Measurements from ENCODE around the gene DDX42. TPM values are rescaled to one million over a fixed set of nuclear protein-coding genes. Genes with fewer than 3 reads are reported as not detected.
"Not testable (repeated sequence)": the region's sequence is repeated elsewhere in the genome, so short reads cannot be mapped to it uniquely, and the experiment has no call there.

DDX42 gene
- polyA plus RNA-seq, 10 donors: 76.6 to 144 (median 106) TPM

DNA sequence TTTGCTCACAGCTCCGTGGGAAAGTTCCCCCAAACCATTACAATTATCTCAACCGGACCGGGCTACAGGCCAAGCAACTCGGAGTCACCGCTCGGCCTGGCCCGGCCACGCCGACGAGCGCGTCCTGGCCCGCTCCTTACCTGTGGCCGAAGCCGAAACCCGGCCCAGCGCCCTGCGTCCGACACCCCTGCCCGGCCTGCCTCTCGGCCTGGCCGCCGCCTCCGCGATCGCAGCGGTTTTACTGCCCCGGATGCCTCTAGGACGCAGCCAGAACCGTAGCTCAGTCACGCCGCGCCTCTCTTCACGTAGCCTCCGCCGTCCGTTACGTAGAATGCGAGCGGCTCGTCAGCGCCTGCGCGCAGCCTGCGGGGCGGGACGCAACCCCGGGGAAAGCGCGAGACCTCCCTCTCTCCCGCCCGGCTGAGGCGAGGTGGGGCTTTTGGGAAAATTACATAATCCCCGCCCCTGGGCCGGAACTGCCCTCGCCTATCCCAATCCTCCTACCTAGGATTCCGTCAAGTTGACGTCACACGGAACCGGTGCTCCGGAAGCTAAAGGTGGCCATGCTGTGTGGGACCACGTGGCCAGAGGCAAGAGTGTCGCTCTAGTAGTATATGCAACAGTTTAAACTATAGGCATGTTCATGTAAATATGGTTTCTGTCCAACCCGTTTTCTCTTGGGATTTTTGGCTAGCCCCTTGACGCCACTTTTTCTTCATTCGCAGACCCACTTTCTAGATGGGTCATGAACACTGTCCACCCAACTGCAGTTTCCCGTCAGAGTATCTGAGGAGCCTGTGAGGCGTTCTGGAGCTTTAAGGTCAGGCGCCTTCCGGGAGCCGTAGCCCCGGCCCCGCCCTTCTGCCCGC is 464 bp upstream of the DDX42 start, which contains the start of gene CCDC47:
CCDC47 (minus strand) TSS at position 326 of the 869 bp plus-strand sequence. CDS start 7,422 bp downstream, outside the sequence.
- peak; percentile 100 for DNase-seq

DNA sequence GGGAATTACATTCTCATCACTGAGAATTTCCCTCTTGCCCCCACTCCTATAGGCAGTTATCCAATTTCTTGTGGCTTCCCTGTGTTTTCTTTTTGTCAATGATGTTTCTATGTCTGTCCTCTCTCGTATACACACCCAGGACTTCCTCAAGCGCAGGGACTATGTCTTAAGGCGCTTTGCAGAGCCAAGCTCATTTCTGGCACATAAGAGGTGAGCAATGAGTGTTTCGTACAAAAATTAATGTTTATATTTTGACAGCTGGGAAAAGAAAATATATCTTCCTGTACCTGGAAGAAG is 947 bp downstream of the DDX42 start:
- no peak for DNase-seq

DNA sequence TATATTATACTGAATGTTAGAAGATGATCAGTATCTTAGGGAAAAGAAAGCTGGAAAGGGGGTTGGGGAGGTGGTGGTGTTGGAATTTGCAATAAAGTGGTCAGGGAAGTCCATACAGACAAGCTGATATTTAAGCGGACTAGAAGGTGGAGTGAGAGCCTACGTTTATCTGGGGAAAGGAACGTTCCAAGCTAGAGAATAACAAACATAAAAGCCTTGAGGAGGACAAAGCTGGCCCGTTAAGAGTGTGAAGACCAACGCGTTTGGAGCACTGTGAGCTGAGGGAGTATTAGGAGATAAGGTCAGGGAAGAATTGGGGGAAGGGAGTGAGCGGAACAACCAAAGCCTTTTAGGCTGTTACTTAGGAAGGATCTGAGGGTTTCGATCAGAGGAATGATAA is 1.4 kb downstream of the DDX42 start:
- peak in 1 of 3 donors; percentile 8 for DNase-seq

GRCh38 chr17:63780507-63780906 is 6.5 kb downstream of the DDX42 start:
- no peak for DNase-seq

- no peak for DNase-seq
These were observed 7.0 kb downstream of the DDX42 start for GRCh38 chr17:63780928-63781327.

- no peak for DNase-seq
These were observed 9.6 kb downstream of the DDX42 start for GRCh38 chr17:63783522-63783921.

GRCh38 chr17:63785556-63785955 is 11.6 kb downstream of the DDX42 start:
- DNase-seq: no peak

DNA sequence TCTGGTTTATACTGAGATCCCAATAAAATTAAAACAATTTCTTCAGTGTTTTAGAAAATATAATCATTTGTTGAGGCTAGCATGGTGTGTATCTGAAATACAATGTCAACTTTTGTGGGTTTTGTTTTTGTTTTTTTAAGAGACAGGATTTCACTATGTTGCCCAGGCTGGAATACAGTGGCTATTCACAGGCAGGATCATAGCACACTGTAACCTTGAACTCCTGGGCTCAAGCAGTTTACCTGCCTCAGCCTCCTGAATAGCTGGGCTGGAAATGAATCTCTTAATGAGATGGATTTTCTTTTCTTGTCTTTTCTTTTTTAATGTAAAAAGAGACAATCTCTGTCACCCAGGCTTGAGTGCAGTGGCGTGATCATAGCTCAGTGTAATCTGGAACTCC is 12.1 kb downstream of the DDX42 start:
- DNase-seq: no peak

DNA sequence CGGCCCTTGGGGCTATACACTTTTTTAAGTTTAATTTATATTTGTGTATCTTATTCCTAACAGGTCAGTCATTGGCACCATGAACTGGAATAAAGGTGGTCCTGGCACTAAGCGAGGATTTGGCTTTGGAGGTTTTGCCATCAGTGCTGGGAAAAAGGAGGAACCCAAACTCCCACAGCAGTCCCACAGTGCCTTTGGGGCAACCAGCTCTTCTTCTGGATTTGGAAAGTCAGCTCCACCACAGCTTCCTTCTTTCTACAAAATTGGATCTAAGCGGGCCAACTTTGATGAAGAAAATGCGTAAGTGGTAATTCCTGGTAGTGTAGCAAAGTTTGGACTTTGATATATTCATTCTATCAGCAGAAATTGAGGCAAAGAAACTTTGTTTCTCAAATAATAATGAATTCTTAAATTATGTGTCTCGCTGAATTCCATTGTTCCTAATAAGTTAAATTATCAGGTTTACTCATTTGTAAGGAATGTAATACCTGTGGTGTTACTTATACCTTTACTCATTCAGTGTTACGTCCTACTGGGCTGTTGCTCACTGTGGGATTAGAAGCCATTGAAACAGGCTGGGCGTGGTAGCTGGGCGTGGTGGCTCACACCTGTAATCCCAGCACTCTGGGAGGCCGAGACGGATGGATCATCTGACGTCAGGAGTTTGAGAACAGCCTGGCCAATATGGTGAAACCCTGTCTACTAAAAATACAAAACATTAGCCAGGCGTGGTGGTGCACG is 13.2 kb downstream of the DDX42 start:
- DNase-seq: no peak

GRCh38 chr17:63790057-63790456 is 16.1 kb downstream of the DDX42 start:
- DNase-seq: no peak

DNA sequence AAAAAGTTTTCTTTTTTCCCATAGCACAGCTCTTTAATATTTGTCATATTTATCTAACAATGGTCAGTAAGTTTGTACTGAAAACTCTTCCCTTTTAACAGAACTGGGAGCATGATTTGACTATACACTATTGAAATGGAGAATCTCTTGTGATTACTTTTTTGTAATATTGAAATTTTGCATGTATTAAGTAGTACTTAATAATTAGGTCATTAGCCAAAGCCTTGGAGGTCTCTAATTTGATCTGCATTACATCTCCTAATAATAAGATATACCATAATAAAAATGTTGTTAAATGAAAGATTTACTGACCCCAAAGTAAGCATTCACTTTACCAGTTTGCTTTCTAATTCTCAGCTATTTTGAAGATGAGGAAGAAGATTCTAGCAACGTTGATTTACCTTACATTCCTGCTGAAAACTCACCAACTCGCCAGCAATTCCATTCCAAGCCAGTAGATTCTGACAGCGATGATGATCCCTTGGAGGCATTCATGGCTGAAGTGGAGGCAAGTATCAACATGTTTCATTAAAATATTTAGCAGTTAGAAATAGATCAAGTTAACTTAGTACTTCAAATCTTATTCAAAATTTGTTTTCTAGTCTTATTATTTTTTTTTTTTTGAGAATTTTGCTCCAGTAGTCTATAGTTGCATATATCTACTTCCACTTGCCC is 18.2 kb downstream of the DDX42 start:
- DNase-seq: no peak

DNA sequence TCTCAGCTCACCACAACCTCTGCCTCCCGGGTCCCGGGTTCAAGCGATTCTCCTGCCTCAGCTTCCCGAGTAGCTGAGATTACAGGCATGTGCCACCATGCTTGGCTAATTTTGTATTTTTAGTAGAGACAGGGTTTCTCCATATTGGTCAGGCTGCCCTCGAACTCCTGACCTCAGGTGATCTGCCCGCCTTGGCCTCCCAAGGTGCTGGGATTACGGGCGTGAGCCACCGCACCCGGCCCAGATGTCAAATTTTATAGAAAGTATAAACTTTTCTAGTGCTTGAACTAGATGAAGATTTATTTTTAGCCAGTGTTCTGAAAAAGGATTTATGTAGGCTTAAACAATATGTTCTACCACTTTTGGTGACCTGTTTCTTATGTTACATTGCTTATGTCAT is 22.4 kb downstream of the DDX42 start:
- not testable (repeated sequence) for DNase-seq

DNA sequence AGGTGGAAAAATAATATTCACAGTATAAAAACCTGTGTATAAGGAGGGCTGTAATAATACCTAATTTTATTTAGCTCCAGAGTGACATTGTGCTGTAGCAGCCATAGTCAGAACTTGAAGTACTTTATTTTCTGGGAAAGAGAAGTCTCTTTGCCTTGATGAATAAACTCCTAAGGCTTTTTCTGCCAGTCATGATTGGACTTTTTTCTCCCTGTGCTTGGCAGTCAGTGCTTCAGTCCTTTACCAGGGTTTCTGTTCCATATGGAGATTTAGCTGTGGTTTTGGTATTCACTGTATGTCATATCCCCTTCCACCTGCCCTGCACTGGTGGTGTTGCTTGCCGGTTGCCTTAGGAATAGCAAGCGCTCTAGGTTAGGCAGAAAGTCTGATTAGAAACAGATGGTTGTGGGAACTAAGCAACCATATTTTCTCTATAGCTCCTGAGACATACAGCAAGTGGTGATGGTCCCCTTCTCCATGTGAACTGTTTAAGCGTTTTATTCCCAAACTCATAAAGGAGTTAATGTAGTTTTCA is 24.7 kb downstream of the DDX42 start:
- no peak for DNase-seq

DNA sequence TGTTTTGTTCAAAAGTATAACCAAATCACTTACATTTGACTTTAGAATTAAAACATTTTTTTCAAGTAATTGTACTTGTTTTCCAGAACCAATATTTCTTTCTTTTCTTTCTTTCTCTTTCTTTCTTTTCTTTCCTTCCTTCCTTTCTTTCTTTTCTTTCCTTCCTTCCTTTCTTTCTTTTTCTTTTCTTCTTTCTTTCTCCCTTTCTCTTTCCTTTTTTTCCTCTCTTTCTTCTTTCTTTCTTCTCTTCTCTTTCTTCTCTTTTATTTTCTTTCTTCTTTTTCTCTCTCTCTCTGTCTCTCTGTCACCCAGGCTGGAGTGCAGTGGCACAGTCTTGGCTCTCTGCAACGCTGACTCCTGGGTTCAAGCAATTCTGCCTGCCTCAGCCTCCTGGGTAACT is 26.8 kb downstream of the DDX42 start:
- DNase-seq: no peak

DNA sequence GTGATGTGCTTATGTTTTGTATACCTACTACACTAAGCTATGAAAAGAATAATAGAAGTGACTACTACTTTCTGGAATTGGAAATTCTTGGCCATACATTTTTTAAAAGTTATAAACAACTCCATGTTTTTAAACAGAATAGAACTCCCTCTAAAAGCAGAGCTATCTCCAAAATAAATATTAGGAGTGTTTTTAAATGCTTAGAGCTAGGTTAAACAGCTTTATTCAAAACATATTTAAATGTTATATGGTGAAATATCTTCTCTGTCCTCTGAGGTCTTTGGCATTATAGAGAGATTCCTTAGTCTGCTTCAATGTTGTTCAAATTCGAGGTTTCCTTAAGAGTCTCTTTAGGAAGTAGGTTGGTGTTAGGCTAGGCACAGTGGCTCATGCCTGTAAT is 30.4 kb downstream of the DDX42 start:
- DNase-seq: no peak

GRCh38 chr17:63805591-63805990 is 31.6 kb downstream of the DDX42 start:
- DNase-seq: no peak

GRCh38 chr17:63809970-63810369 is 36.0 kb downstream of the DDX42 start:
- DNase-seq: no peak

GRCh38 chr17:63816123-63816522 is 42.2 kb downstream of the DDX42 start:
- DNase-seq: no peak

GRCh38 chr17:63816669-63817068 is 42.7 kb downstream of the DDX42 start:
- no peak for DNase-seq

DNA sequence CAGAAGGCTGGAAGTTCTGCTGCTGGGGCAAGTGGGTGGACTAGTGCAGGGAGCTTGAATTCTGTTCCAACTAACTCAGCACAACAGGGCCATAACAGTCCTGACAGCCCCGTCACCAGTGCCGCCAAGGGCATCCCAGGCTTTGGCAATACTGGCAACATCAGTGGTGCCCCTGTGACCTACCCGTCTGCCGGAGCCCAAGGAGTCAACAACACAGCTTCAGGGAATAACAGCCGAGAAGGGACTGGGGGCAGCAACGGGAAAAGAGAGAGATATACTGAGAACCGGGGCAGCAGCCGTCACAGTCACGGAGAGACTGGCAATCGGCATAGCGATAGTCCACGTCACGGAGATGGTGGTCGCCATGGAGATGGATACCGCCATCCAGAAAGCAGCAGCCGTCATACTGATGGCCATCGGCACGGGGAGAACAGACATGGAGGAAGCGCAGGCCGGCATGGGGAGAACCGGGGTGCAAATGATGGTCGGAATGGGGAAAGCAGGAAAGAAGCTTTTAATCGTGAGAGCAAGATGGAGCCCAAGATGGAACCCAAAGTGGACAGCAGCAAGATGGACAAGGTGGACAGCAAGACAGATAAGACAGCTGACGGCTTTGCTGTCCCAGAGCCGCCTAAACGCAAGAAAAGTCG is 43.9 kb downstream of the DDX42 start:
- no peak for DNase-seq

- no peak for DNase-seq
These were observed 45.2 kb downstream of the DDX42 start for GRCh38 chr17:63819131-63819530.

Data from muscle of back (tissue), 11 donors.